Measurements from ENCODE around the gene C3orf20. TPM values are rescaled to one million over a fixed set of nuclear protein-coding genes. Genes with fewer than 3 reads are reported as not detected.

The C3orf20 gene
- total and polyA plus RNA-seq, 2 of the 13 experiments (the other 11 are each of a cell fraction or from before 2014, with no cell fraction given) = 0.03 to 0.04 TPM

- TF ChIP-seq MNT (IDR thresholded peaks at IDR 0.05) (peak; percentile 81), ZNF205 (CRISPR knock-in tag; IDR thresholded peaks at IDR 0.05) (peak; percentile 91), NKX3-1 (CRISPR knock-in tag; IDR thresholded peaks at IDR 0.05) (no peak; the same call in 1 of the 2 replicates), ETV6 (CRISPR knock-in tag; conservative IDR thresholded peaks at IDR 0.05) (no peak), HINFP (CRISPR knock-in tag; IDR thresholded peaks at IDR 0.05; ENCODE audit: low read depth) (no peak), CSRNP2 (CRISPR knock-in tag; conservative IDR thresholded peaks at IDR 0.05; ENCODE audit: low read depth) (no peak), MTA1 (CRISPR knock-in tag; IDR thresholded peaks at IDR 0.05; ENCODE audit: borderline replicate concordance) (peak; percentile 91), PTBP1 (IDR thresholded peaks at IDR 0.05; ENCODE audit: low read depth, low read length, poor library complexity, severe bottlenecking) (no peak), ZNF724P (CRISPR knock-in tag; IDR thresholded peaks at IDR 0.05; ENCODE audit: borderline replicate concordance) (no peak), AHR (CRISPR knock-in tag; IDR thresholded peaks at IDR 0.05) (0 out of 2 replicates have a peak, but pooled peaks have one; percentile 25), ZBTB7A (CRISPR knock-in tag; IDR thresholded peaks at IDR 0.05) (peak; percentile 85; the same call in 1 of the 2 replicates), ZNF30 (CRISPR knock-in tag; IDR thresholded peaks at IDR 0.05) (no peak), CCAR2 (optimal IDR thresholded peaks at IDR 0.05; ENCODE audit: low read depth, low read length) (no peak), ZNF430 (CRISPR knock-in tag; IDR thresholded peaks at IDR 0.05) (no peak), PHF20 (CRISPR knock-in tag; IDR thresholded peaks at IDR 0.05) (no peak), FOXK1 (CRISPR knock-in tag; IDR thresholded peaks at IDR 0.05; ENCODE audit: borderline replicate concordance, low read depth) (peak; percentile 85; the same call in 1 of the 2 replicates), ZBTB33 (CRISPR knock-in tag; IDR thresholded peaks at IDR 0.05) (peak; percentile 68; the same call in 1 of the 2 replicates), LRRFIP1 (CRISPR knock-in tag; conservative IDR thresholded peaks at IDR 0.05) (no peak), ZNF333 (CRISPR knock-in tag; IDR thresholded peaks at IDR 0.05; ENCODE audit: borderline replicate concordance) (no peak), POLR2AphosphoS5 (IDR thresholded peaks at IDR 0.05; ENCODE audit: low read depth, low read length) (no peak)
These were observed 3.1 kb downstream of the C3orf20 start (continued) for GRCh38 chr3:14678015-14678503.

Measured in HepG2 (cell line).